Gastrocnemius medialis (tissue), 4 donors: ENCODE data around the gene NME4. TPM values are rescaled to one million over a fixed set of nuclear protein-coding genes. Genes with fewer than 3 reads are reported as not detected.

ENCODE experiments used
- ATAC-seq, 2 donors: fragments of 150-250 bp; one replicate each; pipeline ENCODE4 v1.9.1; 2016
- DNase-seq, 2 donors: peaks; one replicate each; pipeline ENCODE4 v3.0.0-alpha.2; 2019
- H3K27ac ChIP-seq, 4 donors: fragments of 200-600 bp; sonication (generic); 1 replicate in 1 of 4; 2 replicates in 3 of 4; pipeline ENCODE4 v1.5.1; 2016 to 2018; ENCODE audit warnings: mild to moderate bottlenecking in 2 of 4, moderate library complexity in 1 of 4
- H3K27me3 ChIP-seq, 3 donors: fragments of 200-600 bp; sonication (generic) in 2 of 3; 1 replicate in 1 of 3; 2 replicates in 2 of 3; pipeline versions ENCODE4 v1.5.1 to v1.6.0; 2016 to 2019; ENCODE audit warnings: mild to moderate bottlenecking in 1 of 3, moderate library complexity in 1 of 3
- H3K36me3 ChIP-seq, 2 donors: fragments of 200-600 bp; sonication (generic) in 1 of 2; one replicate each; pipeline ENCODE4 v1.5.1; 2017 to 2018
- H3K4me1 ChIP-seq, 2 donors: fragments of 200-600 bp; sonication (generic) in 1 of 2; one replicate each; pipeline ENCODE4 v1.5.1; 2016 to 2017; ENCODE audit warnings: mild to moderate bottlenecking in 2 of 2
- H3K4me3 ChIP-seq, 4 donors: fragments of 200-600 bp; sonication (generic) in 3 of 4; 1 replicate in 1 of 4; 2 replicates in 3 of 4; pipeline ENCODE4 v1.5.1; 2016 to 2019; ENCODE audit warnings: mild to moderate bottlenecking in 2 of 4
- H3K9me3 ChIP-seq, 3 donors: fragments of 200-600 bp; sonication (generic) in 2 of 3; 1 replicate in 1 of 3; 2 replicates in 2 of 3; pipeline ENCODE4 v1.5.1; 2016 to 2019
- CTCF ChIP-seq, 5 experiments: fragments of 450-650 bp in 3 of 5; fragments of 200-600 bp in 2 of 5; sonication (generic) in 2 of 5; IDR thresholded peaks in 4 of 5; conservative IDR thresholded peaks in 1 of 5; 1 replicate in 4 of 5; 2 replicates in 1 of 5; pipeline ENCODE4 v1.5.1; 2016 to 2019; ENCODE audit warnings: antibody characterized with exemption in 5 of 5, mild to moderate bottlenecking in 3 of 5, moderate library complexity in 3 of 5
- POLR2A ChIP-seq, 2 donors: fragments of 450-650 bp; IDR thresholded peaks; one replicate each; pipeline ENCODE4 v1.6.1; 2017; ENCODE audit warnings: antibody characterized with exemption in 2 of 2, mild to moderate bottlenecking in 2 of 2, moderate library complexity in 2 of 2
- in situ Hi-C, 4 donors: fragments of 200-750 bp; cut with MboI; loops; one replicate each; pipeline versions ENCODE4 v1.15.0 to v1.8.0; 2017; ENCODE audit warnings: low sequenced_read_pairs in 4 of 4
- intact Hi-C: fragments of 100-400 bp; cut with DNase I; formaldehyde crosslinking; loops from one replicate; pipeline ENCODE4 v1.15.1; 2023; ENCODE audit warnings: low total_unique reads
- total RNA-seq, 4 donors: library from RNA; depleted of rRNA; stranded (reverse); fragments of >200 nt; gene quantifications; one replicate each; pipeline versions ENCODE4 v1.1.0 to v1.2.3, GENCODE V29; 2016

NME4 gene
- total RNA-seq, 4 donors from 2014 or later, result 11.6 to 19.3 (median 16.3) TPM

- intact Hi-C loops, result no loop called here
- peaks cover 28 to 34% of the 10 kb centered on the region in 2 donors for H3K4me1 ChIP-seq
- TF ChIP-seq POLR2A (IDR thresholded peaks at IDR 0.05) (no peak), CTCF (IDR thresholded peaks at IDR 0.05 in 4 of 5, conservative IDR thresholded peaks at IDR 0.05 in 1 of 5) (no peak)
- peak overlapping the region; percentile 26 to 69 (median 50) for H3K27ac ChIP-seq
- in situ Hi-C loops, result no loop called here
- no peak for DNase-seq
- H3K4me3 ChIP-seq, result no peak overlapping the region
- ATAC-seq, result peak; percentile 32 to 69
- H3K36me3 ChIP-seq, result no peaks in the 10 kb centered on the region
- H3K9me3 ChIP-seq, result no peaks in the 10 kb centered on the region
- H3K27me3 ChIP-seq, result no peaks in the 10 kb centered on the region
These were observed 46.0 kb downstream of the NME4 start for GRCh38 chr16:442976-443375.

GRCh38 chr16:444027-444426 is 47.0 kb downstream of the NME4 start:
- peaks cover 28 to 34% of the 10 kb centered on the region in 2 donors for H3K4me1 ChIP-seq
- no peak overlapping the region for H3K4me3 ChIP-seq
- TF ChIP-seq POLR2A (IDR thresholded peaks at IDR 0.05), result no peak
- no peak for TF ChIP-seq CTCF (IDR thresholded peaks at IDR 0.05 in 4 of 5, conservative IDR thresholded peaks at IDR 0.05 in 1 of 5)
- H3K27me3 ChIP-seq, result no peaks in the 10 kb centered on the region
- H3K36me3 ChIP-seq, result no peaks in the 10 kb centered on the region
- H3K9me3 ChIP-seq, result no peaks in the 10 kb centered on the region
- ATAC-seq, result no peak
- H3K27ac ChIP-seq, result peak overlapping the region in 1 of 4 donors; percentile 69
- in situ Hi-C loops, result no loop called here
- intact Hi-C loops, result no loop called here
- no peak for DNase-seq

GRCh38 chr16:445566-445965 is 48.6 kb downstream of the NME4 start:
- no peaks in the 10 kb centered on the region for H3K9me3 ChIP-seq
- H3K4me3 ChIP-seq, result no peak overlapping the region
- intact Hi-C loops, result no loop called here
- no peak for DNase-seq
- peaks cover 24 to 30% of the 10 kb centered on the region in 2 donors for H3K4me1 ChIP-seq
- H3K27ac ChIP-seq, result no peak overlapping the region
- ATAC-seq, result no peak
- no peaks in the 10 kb centered on the region for H3K36me3 ChIP-seq
- H3K27me3 ChIP-seq, result no peaks in the 10 kb centered on the region
- in situ Hi-C loops, result no loop called here
- TF ChIP-seq POLR2A (IDR thresholded peaks at IDR 0.05), result no peak
- TF ChIP-seq CTCF (IDR thresholded peaks at IDR 0.05 in 4 of 5, conservative IDR thresholded peaks at IDR 0.05 in 1 of 5), result no peak

Other genes with a start within 250 kb of the NME4 start
- not detected for gene HBZ, start 244.6 kb upstream of the NME4 start, total RNA-seq
- gene HBM, start 231.2 kb upstream of the NME4 start, total RNA-seq, result not detected
- 100 to 1,000 TPM in 2 of 4 donors, 10 to 100 TPM in 1, 1 to 10 TPM in 1; 2.5 to 258 (median 108) TPM for gene HBA2, start 224.3 kb upstream of the NME4 start, total RNA-seq
- 100 to 1,000 TPM in 1 of 4 donors, 10 to 100 TPM in 2, not detected in 1; 12.3 to 172 (median 49.7) TPM for gene HBA1, start 220.5 kb upstream of the NME4 start, total RNA-seq
- gene HBQ1, start 216.7 kb upstream of the NME4 start, total RNA-seq, result not detected
- gene LUC7L, start 167.8 kb upstream of the NME4 start, total RNA-seq, result 10 to 100 TPM; 18.4 to 53.5 (median 31.1) TPM
- 100 to 1,000 TPM in 3 of 4 donors, 10 to 100 TPM in 1; 85.2 to 288 (median 251) TPM for gene FAM234A, start 162.4 kb upstream of the NME4 start, total RNA-seq
- gene RGS11, start 121.3 kb upstream of the NME4 start, total RNA-seq, result 1 to 10 TPM; 1.2 to 2.2 (median 1.6) TPM
- 1 to 10 TPM in 3 of 4 donors, not detected in 1; 1.4 to 3.5 (median 1.8) TPM for gene ARHGDIG, start 116.6 kb upstream of the NME4 start, total RNA-seq
- gene PDIA2, start 114.0 kb upstream of the NME4 start, total RNA-seq, result 1 to 10 TPM in 1 of 4 donors, not detected in 3; 2.2 TPM
- gene AXIN1, start 44.5 kb upstream of the NME4 start, total RNA-seq, result 10 to 100 TPM; 27.1 to 41.9 (median 32.7) TPM
- 100 to 1,000 TPM in 1 of 4 donors, 10 to 100 TPM in 3; 72.8 to 122 (median 87.4) TPM for gene MRPL28, start 26.7 kb upstream of the NME4 start, total RNA-seq
- gene PGAP6, start 15.2 kb upstream of the NME4 start, total RNA-seq, result 10 to 100 TPM; 31.5 to 63.3 (median 50.8) TPM
- 10 to 100 TPM; 17.0 to 23.3 (median 18.8) TPM for gene DECR2, start 4.7 kb downstream of the NME4 start, total RNA-seq
- gene RAB11FIP3, start 28.4 kb downstream of the NME4 start, total RNA-seq, result 10 to 100 TPM; 27.0 to 50.1 (median 34.8) TPM
- 10 to 100 TPM; 22.3 to 37.8 (median 27.4) TPM for gene CAPN15, start 130.5 kb downstream of the NME4 start, total RNA-seq
- not detected for gene PRR35, start 163.2 kb downstream of the NME4 start, total RNA-seq
- gene NHLRC4, start 169.8 kb downstream of the NME4 start, total RNA-seq, result under 1 TPM; 0.42 to 0.56 (median 0.48) TPM
- gene PIGQ, start 172.8 kb downstream of the NME4 start, total RNA-seq, result 10 to 100 TPM; 22.2 to 47.3 (median 38.5) TPM
- 10 to 100 TPM; 15.6 to 29.3 (median 21.4) TPM for gene RAB40C, start 192.9 kb downstream of the NME4 start, total RNA-seq
- 1 to 10 TPM in 3 of 4 donors, under 1 TPM in 1; 0.12 to 3.2 (median 1.3) TPM for gene WFIKKN1, start 233.8 kb downstream of the NME4 start, total RNA-seq
- gene METTL26, start 239.1 kb downstream of the NME4 start, total RNA-seq, result 100 to 1,000 TPM; 114 to 212 (median 141) TPM
- 100 to 1,000 TPM in 3 of 4 donors, 10 to 100 TPM in 1; 59.6 to 155 (median 114) TPM for gene MCRIP2, start 244.6 kb downstream of the NME4 start, total RNA-seq